ENCODE results near the gene UBQLNL. TPM values are rescaled to one million over a fixed set of nuclear protein-coding genes. Genes with fewer than 3 reads are reported as not detected.

The UBQLNL gene
- total RNA-seq, 4 donors from 2014 or later, result 0.12 to 1.8 (median 0.48) TPM

DNA sequence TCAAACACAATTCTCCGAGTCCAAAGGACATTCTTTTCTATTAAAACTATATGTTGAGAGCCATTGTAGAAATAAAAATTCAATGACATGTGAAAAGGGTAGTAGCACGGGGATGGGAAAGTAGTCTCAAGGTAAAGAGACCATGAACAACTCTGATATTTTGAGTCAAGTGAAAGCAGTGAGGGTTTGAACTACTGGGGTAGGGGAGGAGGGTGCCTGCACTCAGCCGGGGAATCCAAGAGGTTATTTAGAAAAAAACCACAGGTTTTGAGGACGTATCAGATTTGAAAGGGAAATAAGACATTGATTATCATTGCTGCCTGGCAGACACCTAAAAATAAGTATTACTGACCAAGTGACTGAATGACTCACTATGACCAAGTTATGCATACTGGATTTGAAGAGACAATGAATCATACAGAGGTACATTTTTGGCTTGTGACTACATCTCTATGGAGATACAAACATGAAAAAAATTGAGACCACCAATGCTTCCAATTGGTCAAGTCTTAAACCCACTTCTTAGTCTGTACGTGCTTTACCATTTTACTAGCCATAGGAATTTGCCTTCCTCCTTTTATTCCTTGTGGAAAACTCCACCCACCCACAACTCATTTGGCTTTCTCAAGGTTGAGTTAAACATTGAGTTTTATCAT lies 34.1 kb upstream of the UBQLNL start:
- DNase-seq (ENCODE audit: low spot score in 2 of 2), result no peak
- TF ChIP-seq POLR2A (IDR thresholded peaks at IDR 0.05), result no peak
- TF ChIP-seq, protein P1, sequence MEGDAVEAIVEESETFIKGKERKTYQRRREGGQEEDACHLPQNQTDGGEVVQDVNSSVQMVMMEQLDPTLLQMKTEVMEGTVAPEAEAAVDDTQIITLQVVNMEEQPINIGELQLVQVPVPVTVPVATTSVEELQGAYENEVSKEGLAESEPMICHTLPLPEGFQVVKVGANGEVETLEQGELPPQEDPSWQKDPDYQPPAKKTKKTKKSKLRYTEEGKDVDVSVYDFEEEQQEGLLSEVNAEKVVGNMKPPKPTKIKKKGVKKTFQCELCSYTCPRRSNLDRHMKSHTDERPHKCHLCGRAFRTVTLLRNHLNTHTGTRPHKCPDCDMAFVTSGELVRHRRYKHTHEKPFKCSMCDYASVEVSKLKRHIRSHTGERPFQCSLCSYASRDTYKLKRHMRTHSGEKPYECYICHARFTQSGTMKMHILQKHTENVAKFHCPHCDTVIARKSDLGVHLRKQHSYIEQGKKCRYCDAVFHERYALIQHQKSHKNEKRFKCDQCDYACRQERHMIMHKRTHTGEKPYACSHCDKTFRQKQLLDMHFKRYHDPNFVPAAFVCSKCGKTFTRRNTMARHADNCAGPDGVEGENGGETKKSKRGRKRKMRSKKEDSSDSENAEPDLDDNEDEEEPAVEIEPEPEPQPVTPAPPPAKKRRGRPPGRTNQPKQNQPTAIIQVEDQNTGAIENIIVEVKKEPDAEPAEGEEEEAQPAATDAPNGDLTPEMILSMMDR (IDR thresholded peaks at IDR 0.05), result no peak
- WGBS, 2 donors, result 64 to 81% methylated on average over 5 of the region's 5 CpGs
- no peak overlapping the region for H3K4me3 ChIP-seq (ENCODE audit: low read depth, poor library complexity, severe bottlenecking)
- intact Hi-C loops (cut with DNase I; ENCODE audit: low total_unique reads), result no loop called here

DNA sequence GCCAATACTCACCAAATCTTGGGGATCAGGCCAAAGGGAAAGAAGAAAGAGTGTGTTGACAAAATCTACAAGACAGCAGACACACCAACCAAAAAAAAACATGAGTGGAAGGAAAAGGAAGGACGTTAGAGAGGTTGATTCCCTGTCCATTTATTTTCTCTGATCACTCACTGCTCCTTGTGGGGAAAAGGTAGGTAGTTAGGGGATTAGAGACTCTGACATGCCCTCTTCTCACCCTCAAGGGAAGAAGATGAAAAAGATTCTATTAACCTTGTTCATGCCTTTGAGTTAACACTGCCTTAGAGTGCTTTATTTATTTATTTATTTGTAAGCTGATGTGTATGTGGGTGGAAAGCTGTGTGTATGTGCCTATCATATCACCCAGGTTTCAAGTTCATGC lies 31.9 kb upstream of the UBQLNL start, which contains the start of gene OR52H1:
Gene OR52H1 (minus strand): TSS at position 101 of the 400 bp plus-strand sequence. CDS start 3,035 bp downstream, outside the sequence.
- no peak for DNase-seq (ENCODE audit: low spot score in 2 of 2)
- intact Hi-C loops (cut with DNase I; ENCODE audit: low total_unique reads), result no loop called here
- TF ChIP-seq, protein P1 (IDR thresholded peaks at IDR 0.05), result no peak
- no peak for TF ChIP-seq POLR2A (IDR thresholded peaks at IDR 0.05)
- H3K4me3 ChIP-seq (ENCODE audit: low read depth, poor library complexity, severe bottlenecking), result no peak within 1 kb of the TSS
- 39 to 40% methylated on average over 1 of the region's 1 CpG for WGBS, 2 donors

DNA sequence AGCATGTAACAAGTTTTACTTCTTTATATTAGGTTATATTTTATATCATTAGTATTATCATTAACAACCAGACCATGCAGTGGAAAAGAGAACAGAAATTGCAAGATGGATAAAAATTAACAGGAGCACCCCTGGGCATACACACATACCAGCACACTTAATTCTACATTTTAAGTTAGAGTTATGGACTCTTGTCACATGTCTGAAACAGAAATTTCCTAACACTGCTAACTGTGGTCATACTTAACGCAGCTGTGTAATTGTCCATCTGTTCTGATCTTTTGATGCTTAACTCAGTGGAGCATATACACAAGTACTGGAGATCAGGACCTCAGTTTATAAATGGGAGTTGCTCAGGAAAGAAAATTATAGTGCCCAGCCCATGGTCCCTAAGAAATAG lies 31.5 kb upstream of the UBQLNL start:
- no peak overlapping the region for H3K4me3 ChIP-seq (ENCODE audit: low read depth, poor library complexity, severe bottlenecking)
- intact Hi-C loops (cut with DNase I; ENCODE audit: low total_unique reads), result no loop called here
- DNase-seq (ENCODE audit: low spot score in 2 of 2), result no peak
- 100% methylated on average over 1 of the region's 1 CpG for WGBS, 2 donors
- no peak for TF ChIP-seq POLR2A (IDR thresholded peaks at IDR 0.05)
- TF ChIP-seq, protein P1 (IDR thresholded peaks at IDR 0.05), result no peak

DNA sequence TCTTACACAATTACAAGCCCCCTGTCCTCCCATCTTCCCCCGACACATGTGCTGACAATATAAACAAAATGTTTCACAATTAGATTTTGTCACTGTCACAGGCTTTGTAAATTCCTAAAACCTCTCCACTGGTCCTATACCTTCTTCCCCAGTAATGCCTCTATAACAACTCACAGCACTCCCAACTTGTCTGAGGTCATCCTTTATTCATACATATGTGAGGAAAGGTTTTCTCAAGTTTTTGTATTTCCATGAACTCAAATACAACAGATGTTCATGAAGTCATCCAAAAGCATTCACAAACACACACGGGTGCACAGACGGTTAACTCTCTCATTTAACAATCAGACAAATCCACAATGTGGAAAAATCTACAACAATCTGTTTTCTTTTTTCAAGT lies 30.0 kb upstream of the UBQLNL start:
- DNase-seq (ENCODE audit: low spot score in 2 of 2), result no peak
- 79% methylated on average over 3 of the region's 3 CpGs for WGBS, 2 donors
- no peak overlapping the region for H3K4me3 ChIP-seq (ENCODE audit: low read depth, poor library complexity, severe bottlenecking)
- TF ChIP-seq, protein P1 (IDR thresholded peaks at IDR 0.05), result no peak
- TF ChIP-seq POLR2A (IDR thresholded peaks at IDR 0.05), result no peak
- intact Hi-C loops (cut with DNase I; ENCODE audit: low total_unique reads), result no loop called here

DNA sequence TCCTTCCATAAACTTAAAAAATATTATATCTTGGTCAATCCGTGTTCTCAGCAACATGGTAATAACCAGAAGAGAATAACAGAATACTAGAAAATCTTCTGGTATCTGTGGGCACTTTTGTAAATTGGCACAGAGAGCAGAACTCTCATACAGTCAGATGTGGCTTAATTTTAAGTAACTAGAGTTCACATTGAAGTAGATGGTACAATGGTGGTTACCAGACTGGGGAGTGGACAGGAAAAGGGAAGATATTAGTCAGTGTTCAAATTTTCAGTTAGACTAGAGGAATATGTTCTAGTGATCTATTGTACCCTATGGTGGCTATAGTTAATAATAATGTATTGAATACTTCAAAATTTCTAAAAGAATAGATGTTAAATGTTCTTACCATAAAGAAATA lies 24.9 kb upstream of the UBQLNL start:
- WGBS, 2 donors, result 23 to 27% methylated on average over 1 of the region's 1 CpG
- DNase-seq (ENCODE audit: low spot score in 2 of 2), result no peak
- intact Hi-C loops (cut with DNase I; ENCODE audit: low total_unique reads), result no loop called here
- TF ChIP-seq, protein P1 (IDR thresholded peaks at IDR 0.05), result no peak
- no peak for TF ChIP-seq POLR2A (IDR thresholded peaks at IDR 0.05)
- H3K4me3 ChIP-seq (ENCODE audit: low read depth, poor library complexity, severe bottlenecking), result no peak overlapping the region

DNA sequence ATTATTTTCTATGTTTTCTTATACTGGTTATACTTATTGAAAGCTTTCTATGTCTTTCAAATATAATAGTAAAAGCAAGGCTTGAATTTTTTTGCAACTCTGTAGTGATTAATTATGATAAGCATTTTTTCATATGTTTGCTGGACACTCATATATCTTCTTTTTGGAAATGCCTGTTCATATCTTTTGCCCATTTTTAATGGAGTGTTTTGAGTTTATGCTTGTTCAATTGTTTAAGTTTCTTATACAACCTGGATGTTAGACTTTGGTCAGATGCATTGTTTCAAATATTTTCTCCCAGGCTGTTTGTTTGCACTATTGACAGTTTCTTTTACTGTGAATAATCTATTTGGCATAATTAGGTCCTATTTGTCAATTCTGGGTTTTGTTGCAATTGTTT lies 20.0 kb upstream of the UBQLNL start:
- TF ChIP-seq, protein P1 (IDR thresholded peaks at IDR 0.05), result no peak
- TF ChIP-seq POLR2A (IDR thresholded peaks at IDR 0.05), result no peak
- no peak overlapping the region for H3K4me3 ChIP-seq (ENCODE audit: low read depth, poor library complexity, severe bottlenecking)
- DNase-seq (ENCODE audit: low spot score in 2 of 2), result no peak
- intact Hi-C loops (cut with DNase I; ENCODE audit: low total_unique reads), result no loop called here

Data from lower leg skin (tissue), 4 donors.